ENCODE results near the gene RASSF7.

GRCh38 chr11:512761-513595 lies 47.8 kb upstream of the RASSF7 start:
- TF ChIP-seq CTCF (IDR thresholded peaks at IDR 0.05; ENCODE audit: extremely low read depth in 1 of 2, insufficient read depth in 1 of 2, low read depth in 1 of 2, low read length in 2 of 2) (no peak), POLR2A (IDR thresholded peaks at IDR 0.05; ENCODE audit: low read depth, low read length) (no peak), FOS (IDR thresholded peaks at IDR 0.05; ENCODE audit: borderline replicate concordance, insufficient read depth, low read length) (no peak), EZH2 (IDR thresholded peaks at IDR 0.05; ENCODE audit: borderline replicate concordance, low read depth, low read length, severe bottlenecking) (no peak), MYC (IDR thresholded peaks at IDR 0.05; ENCODE audit: low read depth, low read length) (no peak), JUN (IDR thresholded peaks at IDR 0.05; ENCODE audit: borderline replicate concordance, insufficient read depth, insufficient read length, low read depth) (no peak), GATA2 (IDR thresholded peaks at IDR 0.05; ENCODE audit: insufficient read depth, insufficient read length, low read depth, low read length) (no peak), POLR2AphosphoS5 (IDR thresholded peaks at IDR 0.05; ENCODE audit: insufficient read depth, low read depth, low read length) (no peak)
